GM21367 (cell line): ENCODE results near the gene VASP.

Experiments used
- ATAC-seq: cut with Tn5 transposase; IDR thresholded peaks from one replicate; pipeline ENCODE4 v1.9.1; 2021; ENCODE audit not compliant: unreplicated experiment

VASP gene

DNA sequence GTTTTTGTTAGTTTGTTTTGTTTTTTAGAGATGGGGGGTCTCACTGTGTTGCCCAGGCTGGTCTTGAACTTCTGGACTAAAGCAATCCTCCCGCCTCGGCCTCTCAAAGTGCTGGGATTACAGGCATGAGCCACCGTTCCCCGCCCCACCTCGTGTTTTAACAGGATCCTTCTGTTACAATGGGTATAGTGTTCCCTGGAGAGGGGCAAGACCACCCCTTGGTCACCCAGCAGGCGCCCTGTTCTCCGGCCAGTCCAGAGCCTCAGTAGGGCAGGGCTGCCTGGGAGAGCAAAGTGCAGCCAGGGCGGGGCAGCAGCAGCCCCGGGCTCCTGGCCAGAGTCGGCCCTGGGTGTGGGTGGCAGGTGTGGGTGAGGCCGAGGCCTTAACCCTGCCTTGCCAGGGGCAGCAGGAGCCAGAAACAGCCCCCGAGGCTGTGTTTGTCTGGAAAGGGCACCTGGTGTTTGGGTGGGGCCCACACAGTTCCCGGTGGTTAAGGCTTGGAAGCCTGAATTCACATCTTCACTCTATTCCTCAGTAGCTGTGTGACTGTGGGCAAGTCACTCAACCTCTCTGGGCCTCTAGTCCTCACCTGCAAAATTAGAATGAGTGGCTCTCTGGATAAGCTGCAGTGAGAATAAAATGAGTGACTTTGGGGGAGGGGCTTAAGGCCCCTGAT, 7.2 kb downstream of the VASP start:
- ATAC-seq = no peak

DNA sequence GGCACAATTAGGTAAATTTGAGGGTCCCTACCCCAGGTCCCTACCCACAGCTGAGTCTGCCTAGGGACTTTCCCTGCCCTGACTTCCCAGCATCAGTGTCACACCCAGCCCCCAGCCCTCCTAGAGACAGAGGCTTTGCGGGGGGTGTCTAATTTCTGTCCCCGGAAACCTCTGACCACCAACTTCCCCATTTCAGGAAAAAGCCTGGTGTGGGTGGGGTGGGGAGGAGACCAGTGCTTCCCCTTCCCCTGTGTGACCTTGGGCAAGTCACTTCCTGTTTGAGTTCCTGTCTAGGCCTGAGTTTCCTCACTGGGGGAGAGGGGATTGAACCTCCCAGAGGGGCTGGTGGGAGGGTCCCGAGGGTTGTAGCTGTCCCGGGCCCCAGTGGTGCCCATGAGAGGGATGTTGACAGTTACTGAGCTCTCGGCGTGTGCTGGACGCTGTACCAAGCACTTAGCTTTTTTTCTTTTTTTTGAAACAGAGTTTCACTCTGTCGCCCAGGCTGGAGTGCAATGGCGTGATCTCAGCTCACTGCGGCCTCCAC, 7.9 kb downstream of the VASP start:
- no peak for ATAC-seq

DNA sequence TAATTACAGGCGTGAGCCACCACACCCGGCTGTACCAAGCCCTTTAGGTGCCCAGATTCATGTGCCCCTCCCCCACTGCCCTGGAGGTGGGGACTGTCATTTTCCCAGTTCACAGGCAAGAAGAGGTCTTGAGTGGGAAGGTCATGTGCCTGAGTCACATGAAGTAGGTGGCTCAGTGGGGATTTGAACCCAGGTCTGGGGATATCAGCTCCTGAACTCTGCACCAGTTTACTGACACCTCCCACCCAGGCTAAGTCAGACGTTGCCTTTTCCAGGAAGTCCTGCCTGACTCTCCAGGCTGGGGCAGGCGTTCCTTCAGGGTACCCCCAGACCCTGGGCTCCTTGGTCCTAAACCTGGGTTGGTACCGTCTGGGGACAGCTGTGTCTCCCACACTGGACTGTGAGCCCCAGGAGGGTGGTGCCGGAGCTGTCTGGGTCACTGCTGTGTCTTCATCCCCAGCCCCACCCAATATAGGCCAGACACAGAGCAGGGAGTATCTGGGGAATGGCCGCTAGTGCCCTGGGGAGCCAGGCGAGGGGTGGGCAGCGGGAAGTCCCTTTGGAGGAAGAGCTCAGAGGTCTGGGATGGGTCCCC, 8.6 kb downstream of the VASP start:
- ATAC-seq = no peak

DNA sequence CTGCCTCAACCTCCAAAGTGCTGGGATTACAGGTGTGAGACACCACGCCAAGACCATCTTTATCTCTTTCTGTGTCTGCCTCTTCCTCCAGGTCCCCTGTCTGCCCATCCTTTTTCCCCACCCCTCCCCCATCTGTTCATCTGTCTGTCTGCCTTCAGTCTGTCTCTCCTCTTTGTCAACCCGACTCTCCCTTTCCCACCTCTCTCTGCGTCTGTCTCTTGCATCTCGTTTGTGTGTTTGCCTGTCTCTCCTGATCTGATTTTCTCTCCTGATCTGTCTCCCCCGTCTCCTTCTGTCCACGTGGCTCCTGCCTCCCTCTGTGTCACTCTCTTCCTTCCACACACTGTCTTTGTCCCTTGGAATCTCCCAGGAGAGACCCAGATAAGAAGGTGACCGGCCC, 10.0 kb downstream of the VASP start:
- ATAC-seq = no peak

DNA sequence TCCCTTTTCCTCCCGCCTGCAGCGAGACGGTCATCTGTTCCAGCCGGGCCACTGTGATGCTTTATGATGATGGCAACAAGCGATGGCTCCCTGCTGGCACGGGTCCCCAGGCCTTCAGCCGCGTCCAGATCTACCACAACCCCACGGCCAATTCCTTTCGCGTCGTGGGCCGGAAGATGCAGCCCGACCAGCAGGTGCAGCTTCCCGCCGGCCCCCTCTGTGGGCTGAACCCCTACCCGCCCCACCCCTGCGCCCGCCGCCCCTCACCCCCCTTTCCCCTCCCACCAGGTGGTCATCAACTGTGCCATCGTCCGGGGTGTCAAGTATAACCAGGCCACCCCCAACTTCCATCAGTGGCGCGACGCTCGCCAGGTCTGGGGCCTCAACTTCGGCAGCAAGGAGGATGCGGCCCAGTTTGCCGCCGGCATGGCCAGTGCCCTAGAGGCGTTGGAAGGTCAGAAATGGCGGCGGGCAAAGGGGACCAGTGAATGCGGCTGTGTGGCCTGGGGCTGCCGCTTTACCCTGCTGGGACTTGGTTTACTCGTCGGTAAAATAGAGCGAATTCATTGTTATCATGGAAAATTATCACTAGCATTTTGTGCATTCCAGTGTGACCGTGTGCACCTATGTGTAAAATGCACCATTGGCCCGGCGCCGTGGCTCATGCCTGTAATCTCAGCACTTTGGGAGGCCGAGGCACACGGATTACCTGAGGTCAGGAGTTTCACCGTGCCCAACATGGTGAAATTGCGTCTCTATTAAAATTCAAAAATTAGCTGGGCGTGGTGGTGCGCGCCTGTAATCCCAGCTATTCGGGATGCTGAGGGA, 10.6 kb downstream of the VASP start:
- ATAC-seq = no peak

DNA sequence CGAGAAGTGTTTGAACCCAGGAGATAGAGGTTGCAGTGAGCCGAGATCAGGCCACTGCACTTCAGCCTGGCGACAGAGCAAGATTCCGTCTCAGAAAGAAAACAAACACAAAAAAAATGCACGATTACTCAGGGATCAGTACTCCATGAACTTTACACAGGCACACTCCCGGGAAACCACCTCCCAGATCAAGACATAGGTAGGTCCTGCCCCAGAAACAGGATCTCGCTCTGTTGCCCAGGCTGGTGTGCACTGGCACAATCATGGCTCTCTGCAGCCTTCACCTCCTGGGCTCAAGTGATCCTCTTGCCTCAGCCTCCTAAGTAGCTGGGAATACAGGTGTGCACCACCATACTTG, 11.2 kb downstream of the VASP start:
- ATAC-seq = no peak

DNA sequence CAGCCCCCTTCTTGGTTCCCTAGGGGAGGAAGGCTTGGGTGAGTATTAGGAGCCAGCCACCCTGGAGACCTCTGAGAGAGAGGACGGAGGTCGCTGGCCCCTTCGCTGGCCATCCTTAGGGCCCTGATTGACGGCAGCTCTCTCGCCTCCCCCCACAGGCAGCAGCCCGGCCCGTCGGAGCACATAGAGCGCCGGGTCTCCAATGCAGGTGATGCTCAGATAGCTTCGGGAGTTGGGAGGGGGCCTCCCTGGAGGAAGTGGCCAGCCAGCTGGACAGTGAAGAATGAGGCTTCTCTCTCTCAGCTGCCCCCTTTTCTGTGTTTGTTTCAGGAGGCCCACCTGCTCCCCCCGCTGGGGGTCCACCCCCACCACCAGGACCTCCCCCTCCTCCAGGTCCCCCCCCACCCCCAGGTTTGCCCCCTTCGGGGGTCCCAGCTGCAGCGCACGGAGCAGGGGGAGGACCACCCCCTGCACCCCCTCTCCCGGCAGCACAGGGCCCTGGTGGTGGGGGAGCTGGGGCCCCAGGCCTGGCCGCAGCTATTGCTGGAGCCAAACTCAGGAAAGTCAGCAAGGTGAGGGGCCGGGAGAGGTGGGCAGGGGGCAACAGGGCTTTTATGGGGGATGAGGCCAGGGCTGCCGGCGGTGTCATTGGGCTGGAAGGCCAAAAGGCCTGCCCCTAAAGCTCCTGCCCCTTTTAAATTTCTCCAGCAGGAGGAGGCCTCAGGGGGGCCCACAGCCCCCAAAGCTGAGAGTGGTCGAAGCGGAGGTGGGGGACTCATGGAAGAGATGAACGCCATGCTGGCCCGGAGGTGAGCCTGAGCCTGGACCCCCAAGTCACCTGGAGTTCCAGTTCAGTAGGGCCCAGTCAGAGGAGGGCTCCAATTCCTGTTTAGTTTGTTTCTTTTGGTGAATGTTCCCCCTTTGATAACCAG, 15.0 kb downstream of the VASP start:
- no peak for ATAC-seq

DNA sequence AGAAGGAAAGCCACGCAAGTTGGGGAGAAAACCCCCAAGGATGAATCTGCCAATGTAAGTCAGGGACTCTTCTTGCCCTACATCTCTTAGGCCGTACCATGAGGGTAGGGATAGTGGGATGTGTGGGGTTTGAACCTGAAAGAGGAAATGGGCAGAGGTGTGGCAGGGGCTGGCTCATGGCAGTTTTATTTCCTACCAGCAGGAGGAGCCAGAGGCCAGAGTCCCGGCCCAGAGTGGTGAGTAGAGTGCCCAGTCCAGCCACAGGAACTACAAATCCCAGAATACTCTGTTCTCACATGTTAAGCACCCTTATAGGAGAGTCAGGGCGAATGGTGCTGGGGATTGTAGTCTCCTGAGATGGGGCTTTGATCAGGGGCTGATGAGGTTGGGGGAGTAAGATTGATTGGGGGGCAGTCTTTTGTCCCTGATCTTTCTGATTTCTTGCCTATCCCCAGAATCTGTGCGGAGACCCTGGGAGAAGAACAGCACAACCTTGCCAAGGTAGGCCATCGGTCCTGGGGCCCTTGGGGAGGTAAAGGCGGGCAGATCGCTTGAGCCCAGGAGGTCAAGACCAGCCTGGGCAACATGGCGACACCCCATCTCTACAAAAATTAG, 16.5 kb downstream of the VASP start:
- ATAC-seq = no peak

DNA sequence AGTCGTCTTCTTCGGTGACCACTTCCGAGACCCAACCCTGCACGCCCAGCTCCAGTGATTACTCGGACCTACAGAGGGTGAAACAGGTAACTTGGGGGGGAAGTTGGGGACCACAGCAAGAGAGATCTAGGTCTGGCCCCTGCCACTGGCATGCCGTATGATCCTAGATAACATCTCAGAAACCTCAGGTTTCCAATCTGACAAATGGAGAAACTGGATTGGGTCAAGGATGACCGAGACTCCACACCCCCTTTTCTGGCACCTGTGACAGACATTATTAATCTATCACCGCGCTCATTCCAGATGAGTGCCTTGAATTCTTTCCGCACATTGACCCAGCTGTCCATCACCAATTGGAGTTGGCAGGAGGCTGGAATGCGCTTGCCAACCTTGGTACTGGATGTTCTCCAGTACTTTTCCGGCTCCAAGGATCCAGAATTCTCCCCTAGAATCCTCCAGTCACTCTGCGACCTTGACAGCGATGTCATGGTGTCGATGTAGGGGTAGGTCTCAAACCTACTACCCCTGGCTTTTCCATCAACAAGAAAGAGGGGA, 17.4 kb downstream of the VASP start:
- ATAC-seq = no peak

DNA sequence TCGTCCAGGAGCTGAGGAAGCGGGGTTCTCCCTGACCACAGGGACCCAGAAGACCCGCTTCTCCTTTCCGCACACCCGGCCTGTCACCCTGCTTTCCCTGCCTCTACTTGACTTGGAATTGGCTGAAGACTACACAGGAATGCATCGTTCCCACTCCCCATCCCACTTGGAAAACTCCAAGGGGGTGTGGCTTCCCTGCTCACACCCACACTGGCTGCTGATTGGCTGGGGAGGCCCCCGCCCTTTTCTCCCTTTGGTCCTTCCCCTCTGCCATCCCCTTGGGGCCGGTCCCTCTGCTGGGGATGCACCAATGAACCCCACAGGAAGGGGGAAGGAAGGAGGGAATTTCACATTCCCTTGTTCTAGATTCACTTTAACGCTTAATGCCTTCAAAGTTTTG, 18.9 kb downstream of the VASP start:
- no peak for ATAC-seq

DNA sequence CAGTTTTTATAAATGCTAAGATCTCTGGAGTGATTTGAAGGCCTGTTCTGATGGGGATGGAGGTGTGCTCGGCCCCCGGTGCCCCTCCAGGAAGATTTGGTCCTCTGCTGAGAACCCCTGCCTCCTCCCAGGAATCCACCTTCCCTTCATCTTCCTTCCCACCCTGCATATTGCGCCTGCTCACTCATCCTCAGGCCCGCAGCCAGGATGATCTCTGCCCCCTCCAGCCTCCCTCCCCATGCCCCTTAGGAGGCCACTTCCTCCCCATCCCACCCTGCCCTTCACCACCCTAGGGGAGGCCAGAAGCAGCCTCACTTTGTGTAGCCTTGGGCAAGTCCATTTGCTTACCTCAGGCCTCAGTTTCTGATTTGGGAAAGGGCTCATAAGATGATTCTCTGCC, 19.7 kb downstream of the VASP start:
- ATAC-seq = no peak

DNA sequence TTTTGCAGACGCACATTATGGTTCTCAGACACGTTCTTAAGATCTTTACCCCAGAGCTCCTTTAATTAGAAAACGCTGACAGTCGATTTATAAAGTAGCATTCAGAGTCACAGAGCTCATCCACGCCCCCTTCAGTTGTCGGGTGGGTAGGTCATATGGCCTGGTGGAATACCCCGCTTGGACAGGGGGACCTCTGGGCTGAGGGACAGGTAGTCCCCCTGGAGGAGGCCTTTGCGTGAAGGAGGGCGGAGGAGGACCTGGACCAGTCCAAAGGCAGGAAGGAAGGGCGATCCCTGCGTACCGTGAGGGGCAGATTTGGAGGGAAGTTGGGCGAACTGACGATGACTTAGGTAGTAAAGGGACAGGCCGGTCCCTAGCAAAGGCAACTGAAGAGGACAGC, 20.5 kb downstream of the VASP start:
- no peak for ATAC-seq

DNA sequence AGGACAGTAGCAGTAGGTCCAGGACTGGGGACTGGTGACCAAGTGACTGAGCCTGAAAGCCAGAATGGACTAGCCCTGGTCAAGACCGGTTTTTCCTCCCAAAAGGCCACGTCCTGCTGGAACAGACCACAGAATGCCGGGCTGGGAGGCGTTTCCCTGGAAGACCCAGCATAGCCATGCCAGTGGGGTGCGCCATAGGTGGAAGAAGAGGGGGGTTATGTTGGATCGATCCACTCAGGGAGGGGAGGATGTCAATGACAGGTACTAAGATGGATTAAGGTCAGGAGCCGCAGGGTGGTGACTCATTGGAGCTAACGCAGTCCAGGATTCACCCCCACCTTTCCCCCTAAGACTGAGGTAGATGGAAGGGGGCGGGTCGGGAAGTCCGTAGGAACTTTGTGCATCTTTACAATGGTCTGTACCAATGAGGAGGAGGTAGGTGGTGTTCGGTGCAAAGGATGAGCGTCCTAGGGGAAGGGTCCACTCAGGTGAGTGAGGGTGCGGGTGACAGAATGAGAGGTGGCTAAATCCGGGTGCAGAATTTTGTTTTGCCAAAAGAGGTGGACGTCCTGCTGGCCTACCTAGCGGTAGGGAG, 21.0 kb downstream of the VASP start:
- no peak for ATAC-seq

DNA sequence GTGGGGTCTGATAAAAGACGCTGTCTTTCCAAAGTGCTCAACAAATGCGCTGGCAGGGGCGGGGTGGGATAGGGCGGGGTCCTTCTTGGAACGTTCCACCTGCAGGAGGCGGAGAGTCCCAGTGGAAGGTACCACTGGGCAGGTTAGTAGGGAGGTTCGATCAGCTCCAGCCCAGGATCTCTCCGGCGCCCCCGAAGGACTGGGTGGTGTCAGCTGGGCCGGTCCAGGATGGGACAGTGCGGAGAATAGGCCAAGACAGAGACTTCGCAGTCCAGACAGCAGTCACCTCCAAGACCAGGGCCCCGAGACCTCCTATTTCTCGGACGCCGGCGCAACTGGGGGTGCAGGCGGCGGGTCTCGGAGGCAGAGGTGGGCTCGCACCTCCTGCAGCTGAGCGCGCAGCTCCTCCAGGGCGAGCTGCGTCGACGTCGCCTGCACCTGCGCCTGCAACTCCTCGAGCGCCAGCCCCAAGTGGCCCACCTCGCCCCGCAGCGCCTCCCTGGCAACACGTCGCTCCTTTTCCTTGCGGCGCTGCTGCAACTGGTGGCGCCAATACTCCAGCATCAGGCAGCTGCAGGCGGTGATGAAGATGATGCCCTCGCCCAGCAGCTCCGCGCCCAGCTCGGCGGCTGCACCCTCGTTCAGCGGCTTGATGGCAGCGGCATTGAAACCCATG, 21.6 kb downstream of the VASP start:
- ATAC-seq = no peak

DNA sequence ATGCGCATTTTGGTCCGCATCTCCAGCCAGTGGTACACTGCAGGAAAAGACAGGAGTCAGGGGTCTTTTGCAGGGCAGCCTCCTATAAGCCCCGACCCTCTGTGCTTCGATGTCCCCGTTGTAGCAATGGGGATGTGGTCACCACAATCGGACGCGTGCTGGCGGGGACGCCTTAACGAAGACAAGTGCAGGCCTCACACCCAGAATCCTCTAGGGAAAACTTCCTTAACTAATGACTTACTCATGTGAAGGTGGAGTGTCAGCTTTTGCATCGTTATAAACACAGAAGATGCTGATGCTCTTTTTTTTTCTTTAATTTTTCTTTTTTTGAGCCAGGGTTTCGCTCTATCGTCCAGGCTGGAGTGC, 22.1 kb downstream of the VASP start:
- ATAC-seq = no peak

DNA sequence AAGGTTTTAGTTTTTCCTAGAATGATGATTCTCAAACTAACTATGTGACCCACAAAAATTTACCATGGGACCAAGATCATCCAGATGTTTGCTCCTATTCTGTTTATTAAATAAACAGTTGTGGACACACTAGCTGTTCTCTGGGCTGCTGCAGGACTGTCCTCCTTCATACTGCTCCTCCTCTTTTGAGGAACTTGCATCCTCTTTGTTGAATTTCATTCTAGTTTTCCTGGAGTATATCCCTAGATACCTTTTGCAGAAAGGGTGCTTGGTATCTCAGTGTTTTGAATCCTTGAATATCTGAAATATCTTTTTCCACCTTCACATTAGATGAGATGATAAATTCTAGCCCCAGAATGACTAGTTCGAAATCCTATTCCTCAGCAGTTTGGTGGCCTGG, 24.1 kb downstream of the VASP start:
- no peak for ATAC-seq

DNA sequence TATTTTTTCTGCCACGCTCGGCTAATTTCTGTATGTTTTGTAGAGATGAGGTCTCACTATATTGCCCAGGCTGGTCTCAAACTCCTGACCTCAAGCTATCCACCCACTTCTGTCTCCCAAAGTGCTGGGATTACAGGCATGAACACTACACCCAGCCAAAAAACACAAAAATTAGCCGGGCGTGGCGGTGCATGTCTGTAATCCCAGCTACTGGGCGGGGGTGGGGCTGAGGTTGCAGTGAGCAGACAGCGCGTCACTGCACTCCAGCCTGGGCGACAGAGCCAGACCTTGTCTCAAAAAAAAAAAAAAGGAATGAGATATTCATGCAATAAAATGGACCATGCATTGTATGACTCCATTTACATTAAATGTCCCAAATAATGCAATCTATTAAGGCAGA, 32.2 kb downstream of the VASP start:
- ATAC-seq = no peak

DNA sequence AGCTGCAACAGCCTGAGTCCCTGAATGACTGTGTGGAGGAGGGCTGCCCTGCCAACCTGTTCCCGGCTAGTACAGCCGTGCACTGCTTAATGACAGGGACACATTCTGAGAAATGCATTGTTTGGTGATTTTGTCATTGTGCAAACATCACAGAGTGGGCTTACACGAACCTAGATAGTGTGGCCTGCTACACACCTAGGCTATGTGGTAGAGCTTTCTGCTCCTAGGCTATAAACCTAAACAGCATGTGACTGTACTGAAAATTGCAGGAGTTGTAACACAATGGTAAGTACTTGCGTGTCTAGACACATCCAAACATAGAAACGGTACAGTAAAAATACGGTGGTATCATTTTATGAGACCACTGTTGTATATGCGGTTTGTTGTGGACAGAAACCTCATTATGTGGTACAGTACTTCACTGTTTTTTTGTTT, 35.0 kb downstream of the VASP start:
- ATAC-seq = no peak

DNA sequence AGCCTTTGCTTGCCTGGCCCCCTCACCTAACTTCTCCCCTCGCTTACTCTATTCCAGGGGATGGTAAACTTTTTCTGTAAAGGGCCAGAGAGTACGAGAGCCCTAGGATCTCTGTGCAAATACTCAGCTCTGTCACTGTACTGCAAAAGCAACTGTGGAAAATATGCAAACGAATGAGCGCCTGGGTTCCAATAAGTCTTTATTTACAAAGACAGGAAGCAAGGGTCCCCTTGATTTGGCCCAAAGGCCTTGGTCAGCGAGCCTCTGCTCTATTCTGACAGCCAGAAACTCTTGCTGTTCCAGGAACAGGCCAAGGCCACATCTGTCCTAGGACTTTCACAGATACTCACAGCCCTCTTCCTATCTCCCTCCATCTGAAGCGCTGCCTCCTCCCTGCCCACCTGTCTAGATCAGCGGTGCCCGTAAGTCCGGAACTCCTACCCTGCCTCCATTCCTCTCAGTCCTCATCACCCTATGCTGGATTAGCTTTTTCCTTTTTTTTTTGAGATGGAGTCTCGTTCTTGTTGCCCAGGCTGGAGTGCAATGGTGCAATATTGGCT, 40.0 kb downstream of the VASP start:
- ATAC-seq = no peak
